SU-DHL-6 (cell line): ENCODE results near the gene EXPH5.

Source experiments
- H2AFZ ChIP-seq: fragments of 200-600 bp; sonication (generic); 2 replicates; pipeline ENCODE4 v1.6.1; 2014; ENCODE audit warnings: low read depth, mild to moderate bottlenecking, moderate library complexity, mixed read lengths, antibody characterized with exemption, low read length; ENCODE audit not compliant: severe bottlenecking
- H3F3A ChIP-seq: fragments of 200-600 bp; shearing (Covaris generic); 2 replicates; pipeline ENCODE4 v1.6.0; 2016; ENCODE audit warnings: antibody characterized with exemption, mild to moderate bottlenecking; ENCODE audit not compliant: insufficient read depth
- H3K27ac ChIP-seq: fragments of 200-600 bp; sonication (generic); 2 replicates; pipeline ENCODE4 v1.5.1; 2016; ENCODE audit warnings: low read depth, mild to moderate bottlenecking, low read length, moderate library complexity, mixed read lengths
- H3K27me3 ChIP-seq: fragments of 200-600 bp; sonication (generic), shearing (Covaris generic); 2 replicates; pipeline ENCODE4 v1.6.0; 2014; ENCODE audit warnings: mild to moderate bottlenecking, low read length
- H3K36me3 ChIP-seq: fragments of 200-600 bp; sonication (generic); 2 replicates; pipeline ENCODE4 v1.6.1; 2014; ENCODE audit warnings: mild to moderate bottlenecking, low read length, mixed read lengths
- H3K4me2 ChIP-seq: fragments of 300-600, 200-600 bp; shearing (Covaris generic), sonication (generic); 2 replicates; pipeline ENCODE4 v1.6.0; 2014; ENCODE audit warnings: low read length, low read depth, mild to moderate bottlenecking; ENCODE audit not compliant: poor library complexity, severe bottlenecking
- H3K4me3 ChIP-seq: fragments of 200-600 bp; sonication (generic); 2 replicates; pipeline ENCODE4 v1.5.1; 2014; ENCODE audit warnings: antibody characterized with exemption, low read length, mild to moderate bottlenecking, mixed read lengths; ENCODE audit not compliant: insufficient read depth, poor library complexity, severe bottlenecking
- H3K79me2 ChIP-seq: fragments of 200-600 bp; sonication (generic); 2 replicates; pipeline ENCODE4 v1.6.1; 2014; ENCODE audit warnings: mild to moderate bottlenecking, low read length, moderate library complexity; ENCODE audit not compliant: insufficient read depth
- H3K9ac ChIP-seq: fragments of 200-600 bp; sonication (generic); 2 replicates; pipeline ENCODE4 v1.7.0; 2014; ENCODE audit warnings: mild to moderate bottlenecking, low read length
- H3K9me2 ChIP-seq: fragments of 200-600 bp; sonication (generic); replicated peaks from 2 replicates; pipeline ENCODE4 v1.6.1; 2014; ENCODE audit warnings: low read length; ENCODE audit not compliant: insufficient read depth
- H3K9me3 ChIP-seq: fragments of 200-600 bp; sonication (generic); 2 replicates; pipeline ENCODE4 v1.6.1; 2014; ENCODE audit warnings: low read length, mixed read lengths; ENCODE audit not compliant: insufficient read depth
- H4K20me1 ChIP-seq: fragments of 200-600 bp; sonication (generic); 2 replicates; pipeline ENCODE4 v1.6.1; 2014; ENCODE audit warnings: low read depth, mild to moderate bottlenecking, antibody characterized with exemption, low read length, moderate library complexity, mixed read lengths
- EZH2phosphoT487 ChIP-seq: fragments of 200-600 bp; sonication (generic), shearing (Covaris generic); conservative IDR thresholded peaks from 2 replicates; pipeline ENCODE4 v1.6.1; 2018; ENCODE audit warnings: mild to moderate bottlenecking, antibody characterized with exemption, low read length, moderate library complexity, mixed read lengths
- TF ChIP-seq, protein P1 (sequence below): fragments of 200-600 bp; sonication (generic); IDR thresholded peaks from one replicate; pipeline ENCODE4 v1.5.1; 2017; ENCODE audit warnings: antibody characterized with exemption, mild to moderate bottlenecking, low read length, moderate library complexity; ENCODE audit not compliant: insufficient read depth, poor library complexity, severe bottlenecking

Gene EXPH5

DNA sequence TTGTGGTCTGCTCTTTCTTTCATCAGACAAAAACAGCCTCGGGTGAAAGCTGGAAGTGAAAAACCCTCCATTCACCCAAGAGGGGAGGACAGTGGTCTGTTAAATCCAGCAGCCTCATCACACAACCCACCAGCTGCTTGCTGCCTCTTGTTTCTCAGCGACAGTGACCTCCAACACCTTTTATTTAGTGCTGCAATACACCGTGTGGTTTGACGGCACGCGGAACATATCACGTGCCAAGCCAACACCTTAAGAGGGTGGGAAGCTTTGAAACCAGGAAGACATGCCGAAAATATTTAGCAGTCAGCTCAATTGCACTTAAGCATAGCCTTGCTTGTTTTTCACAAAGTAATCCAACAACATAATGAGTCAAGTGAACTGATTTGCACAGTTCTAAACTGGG, 55.5 kb downstream of the EXPH5 start:
- no peak overlapping the region for H3K9ac ChIP-seq
- no peaks in the 10 kb centered on the region for H3F3A ChIP-seq
- no peak overlapping the region for H3K4me2 ChIP-seq
- H3K79me2 ChIP-seq: no peaks in the 10 kb centered on the region
- H4K20me1 ChIP-seq: no peaks in the 10 kb centered on the region
- H3K4me3 ChIP-seq: no peak overlapping the region
- H3K27me3 ChIP-seq: no peaks in the 10 kb centered on the region
- no peaks in the 10 kb centered on the region for H3K9me3 ChIP-seq
- no peak overlapping the region for H2AFZ ChIP-seq
- H3K9me2 ChIP-seq: no peaks in the 10 kb centered on the region
- no peak overlapping the region for H3K27ac ChIP-seq
- H3K36me3 ChIP-seq: no peaks in the 10 kb centered on the region
- no peak for TF ChIP-seq EZH2phosphoT487
- TF ChIP-seq, protein P1, sequence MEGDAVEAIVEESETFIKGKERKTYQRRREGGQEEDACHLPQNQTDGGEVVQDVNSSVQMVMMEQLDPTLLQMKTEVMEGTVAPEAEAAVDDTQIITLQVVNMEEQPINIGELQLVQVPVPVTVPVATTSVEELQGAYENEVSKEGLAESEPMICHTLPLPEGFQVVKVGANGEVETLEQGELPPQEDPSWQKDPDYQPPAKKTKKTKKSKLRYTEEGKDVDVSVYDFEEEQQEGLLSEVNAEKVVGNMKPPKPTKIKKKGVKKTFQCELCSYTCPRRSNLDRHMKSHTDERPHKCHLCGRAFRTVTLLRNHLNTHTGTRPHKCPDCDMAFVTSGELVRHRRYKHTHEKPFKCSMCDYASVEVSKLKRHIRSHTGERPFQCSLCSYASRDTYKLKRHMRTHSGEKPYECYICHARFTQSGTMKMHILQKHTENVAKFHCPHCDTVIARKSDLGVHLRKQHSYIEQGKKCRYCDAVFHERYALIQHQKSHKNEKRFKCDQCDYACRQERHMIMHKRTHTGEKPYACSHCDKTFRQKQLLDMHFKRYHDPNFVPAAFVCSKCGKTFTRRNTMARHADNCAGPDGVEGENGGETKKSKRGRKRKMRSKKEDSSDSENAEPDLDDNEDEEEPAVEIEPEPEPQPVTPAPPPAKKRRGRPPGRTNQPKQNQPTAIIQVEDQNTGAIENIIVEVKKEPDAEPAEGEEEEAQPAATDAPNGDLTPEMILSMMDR: no peak

DNA sequence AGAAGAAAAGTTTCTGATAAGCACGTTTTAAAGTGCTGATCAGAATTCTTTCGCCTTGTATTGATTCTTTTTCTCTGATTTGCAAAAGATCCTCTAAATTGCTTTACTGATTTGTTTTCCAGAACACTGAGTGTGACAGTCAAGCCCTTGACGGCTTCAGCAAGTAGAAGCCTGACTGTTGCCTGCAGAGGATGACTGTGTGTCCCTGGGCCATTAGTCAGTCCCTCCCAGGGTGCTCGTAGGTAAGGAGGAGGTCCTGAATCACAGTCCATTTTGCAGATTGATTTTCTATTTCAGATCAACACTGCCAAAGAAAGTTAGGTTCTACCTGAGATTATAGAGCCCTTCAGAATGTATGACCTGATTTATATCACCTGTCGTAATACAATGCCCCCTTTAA, 56.8 kb downstream of the EXPH5 start:
- no peak overlapping the region for H2AFZ ChIP-seq
- no peaks in the 10 kb centered on the region for H3K9me3 ChIP-seq
- no peak overlapping the region for H3K27ac ChIP-seq
- H3K9me2 ChIP-seq: no peaks in the 10 kb centered on the region
- no peak overlapping the region for H3K4me2 ChIP-seq
- TF ChIP-seq, protein P1: no peak
- TF ChIP-seq EZH2phosphoT487: no peak
- H3K79me2 ChIP-seq: no peaks in the 10 kb centered on the region
- H3K36me3 ChIP-seq: no peaks in the 10 kb centered on the region
- no peaks in the 10 kb centered on the region for H3K27me3 ChIP-seq
- no peaks in the 10 kb centered on the region for H3F3A ChIP-seq
- H3K4me3 ChIP-seq: no peak overlapping the region
- H3K9ac ChIP-seq: no peak overlapping the region
- H4K20me1 ChIP-seq: no peaks in the 10 kb centered on the region

DNA sequence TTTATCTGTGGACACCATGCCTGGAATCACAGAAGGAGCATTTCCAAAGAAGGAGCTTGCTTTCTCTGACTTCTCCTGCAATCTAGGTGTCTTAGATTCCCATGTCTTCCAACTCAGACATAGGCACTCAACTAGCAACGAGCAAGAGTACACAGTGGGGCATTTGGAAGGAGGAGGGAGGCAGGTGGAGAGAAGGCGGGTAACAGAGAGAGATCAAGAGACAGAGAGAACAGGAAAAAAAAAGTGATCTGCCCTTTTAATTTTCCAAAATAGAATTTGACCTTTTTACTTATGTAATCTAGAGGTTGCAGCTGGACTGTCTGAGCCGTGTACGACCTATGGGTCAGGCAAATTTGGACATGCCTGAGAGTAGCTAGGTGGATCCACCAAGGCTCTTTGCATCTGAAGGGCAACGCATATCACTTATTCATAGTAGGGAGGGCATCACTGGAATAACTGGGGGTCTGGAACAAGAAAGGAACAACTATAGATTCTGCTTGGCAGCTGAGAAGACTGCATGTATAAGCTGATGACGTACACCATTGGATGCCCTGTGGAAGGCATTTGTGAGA, 58.1 kb downstream of the EXPH5 start:
- TF ChIP-seq EZH2phosphoT487: no peak
- TF ChIP-seq, protein P1: no peak
- H3K9me3 ChIP-seq: no peaks in the 10 kb centered on the region
- no peak overlapping the region for H3K4me2 ChIP-seq

More for the DNA sequence above, 58.1 kb downstream of the EXPH5 start:
- Histone ChIP-seq H2AFZ (no peak overlapping the region), H3K79me2 (no peaks in the 10 kb centered on the region), H4K20me1 (no peaks in the 10 kb centered on the region), H3K9ac (no peak overlapping the region), H3F3A (no peaks in the 10 kb centered on the region), H3K27me3 (no peaks in the 10 kb centered on the region), H3K4me3 (no peak overlapping the region), H3K9me2 (no peaks in the 10 kb centered on the region), H3K36me3 (no peaks in the 10 kb centered on the region), H3K27ac (no peak overlapping the region)
